ENCODE results near the gene ATP8A2.
A peak's percentile ranks its signal among the peaks of the same experiment; 100 is the strongest.
"Not testable (repeated sequence)": the region's sequence is repeated elsewhere in the genome, so short reads cannot be mapped to it uniquely, and the experiment has no call there.

ATP8A2 gene

DNA sequence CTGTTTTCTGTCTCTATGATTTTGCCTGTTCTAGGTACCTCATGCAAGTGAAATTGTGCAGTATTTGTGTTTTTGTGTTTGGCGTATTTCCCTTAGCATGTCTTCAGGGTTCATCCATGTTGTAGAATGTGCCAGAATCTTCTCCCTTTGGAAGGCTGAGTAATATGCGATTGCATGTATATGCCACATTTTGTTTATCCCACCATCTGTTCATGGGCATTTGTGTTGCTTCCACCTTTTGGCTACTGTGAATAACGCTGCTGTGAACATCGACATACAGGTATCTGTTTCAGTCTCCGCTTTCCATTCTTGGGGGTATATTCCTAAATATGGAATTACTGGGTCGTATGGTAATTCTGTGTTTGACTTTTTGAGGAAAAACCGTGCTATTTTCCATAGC, 190.0 kb downstream of the ATP8A2 start:
- DNase-seq (ENCODE audit: low read depth): no peak

DNA sequence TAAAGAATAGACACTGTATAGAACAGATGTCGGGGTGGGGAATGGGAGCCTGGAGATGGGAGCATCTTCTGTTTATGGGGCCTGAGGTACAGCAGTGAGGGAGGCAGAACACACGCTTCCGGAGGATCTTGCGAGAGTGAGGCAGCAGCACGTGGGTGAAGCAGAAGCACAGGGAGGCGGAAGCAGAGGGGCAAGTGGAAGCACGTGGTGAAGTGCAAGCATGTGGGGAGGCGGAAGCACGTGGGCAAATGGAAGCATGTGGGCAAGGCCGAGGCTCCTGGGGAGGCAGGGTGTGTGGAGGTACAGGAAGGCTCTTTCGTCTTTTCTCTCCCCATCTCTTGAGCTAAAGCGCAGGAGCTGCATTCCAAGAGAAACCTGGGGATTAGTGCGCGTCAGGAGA, 198.4 kb downstream of the ATP8A2 start:
- DNase-seq (ENCODE audit: low read depth): no peak

DNA sequence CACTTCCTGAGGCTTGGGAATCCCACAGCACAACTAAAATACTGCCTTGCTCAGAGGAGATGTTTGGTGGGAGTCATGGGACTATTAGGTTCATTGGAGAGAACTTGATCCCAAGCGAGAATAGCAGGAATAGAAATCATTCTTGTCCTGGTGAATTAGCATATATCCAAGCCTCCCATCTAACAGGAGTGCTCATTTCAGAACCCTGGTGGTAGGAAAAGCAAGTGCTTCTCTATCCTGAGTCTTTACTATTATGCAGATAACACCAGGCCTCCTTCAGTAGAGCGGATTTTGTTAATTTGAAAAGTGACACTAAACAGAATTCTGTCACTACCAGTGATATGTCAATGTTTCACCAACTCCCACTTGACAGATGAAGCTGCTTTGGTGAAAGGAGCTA, 199.5 kb downstream of the ATP8A2 start:
- no peak for DNase-seq (ENCODE audit: low read depth)

DNA sequence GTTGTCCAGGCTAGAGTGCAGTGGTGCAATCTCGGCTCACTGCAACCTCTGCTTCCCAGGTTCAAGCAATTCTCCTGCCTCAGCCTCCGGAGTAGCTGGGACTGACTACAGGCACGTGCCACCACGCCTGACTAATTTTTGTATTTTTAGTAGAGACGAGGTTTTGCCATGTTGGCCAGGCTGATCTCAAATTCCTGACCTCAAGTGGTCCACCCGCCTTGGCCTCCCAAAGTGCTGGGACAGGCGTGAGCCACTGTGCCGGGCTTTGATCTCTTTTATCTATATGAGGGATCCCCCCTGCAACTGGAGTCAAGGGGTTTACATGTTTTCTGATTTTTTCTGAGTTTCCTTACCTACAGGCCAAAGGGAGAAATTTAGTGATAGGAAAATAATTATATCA, 200.4 kb downstream of the ATP8A2 start:
- not testable (repeated sequence) for DNase-seq (ENCODE audit: low read depth)

DNA sequence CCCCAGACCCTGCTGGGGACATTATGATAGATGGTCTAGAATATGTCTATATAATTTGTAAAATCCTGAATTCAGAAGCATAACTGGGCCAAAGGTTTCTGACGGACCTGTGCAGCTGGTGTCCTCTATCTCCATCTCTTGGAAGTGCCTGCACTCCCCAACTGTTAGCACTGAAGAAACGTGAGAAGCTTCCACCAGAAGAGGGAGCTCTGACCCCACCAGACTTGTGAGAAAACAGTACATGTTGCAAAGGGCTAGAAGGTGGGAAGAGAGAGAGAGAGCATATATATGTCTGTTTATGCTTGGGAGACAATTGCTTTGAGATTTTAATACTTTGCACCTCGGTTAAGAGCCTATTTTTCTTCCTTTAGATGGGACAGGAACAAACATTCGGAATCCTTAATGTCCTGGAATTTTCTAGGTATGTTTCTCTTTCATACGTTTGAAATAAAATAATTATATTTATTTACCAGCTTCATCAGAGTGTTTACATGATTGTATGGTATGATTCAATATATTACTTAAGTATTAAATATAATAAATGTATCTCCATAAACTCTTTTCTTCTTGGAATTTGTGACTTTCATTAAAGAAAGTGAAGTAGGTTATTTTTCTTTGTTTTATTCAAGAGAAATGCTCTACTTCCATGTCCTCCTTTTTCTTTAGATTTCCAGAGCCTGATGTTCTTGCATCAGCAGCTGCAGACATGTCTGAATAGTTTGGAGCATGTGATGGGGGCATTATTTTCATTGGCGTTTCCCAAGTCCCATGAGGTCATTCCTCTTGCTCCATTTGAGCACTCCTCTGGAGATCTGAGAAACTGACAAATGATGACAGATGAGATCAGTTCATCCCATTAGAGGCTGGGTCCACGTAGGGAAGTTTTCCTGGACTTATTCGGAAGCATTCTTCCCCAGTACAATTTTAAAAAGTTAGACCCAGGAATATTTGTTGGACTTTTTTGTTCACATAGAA, 202.9 kb downstream of the ATP8A2 start:
- DNase-seq (ENCODE audit: low read depth): peak; percentile 76

DNA sequence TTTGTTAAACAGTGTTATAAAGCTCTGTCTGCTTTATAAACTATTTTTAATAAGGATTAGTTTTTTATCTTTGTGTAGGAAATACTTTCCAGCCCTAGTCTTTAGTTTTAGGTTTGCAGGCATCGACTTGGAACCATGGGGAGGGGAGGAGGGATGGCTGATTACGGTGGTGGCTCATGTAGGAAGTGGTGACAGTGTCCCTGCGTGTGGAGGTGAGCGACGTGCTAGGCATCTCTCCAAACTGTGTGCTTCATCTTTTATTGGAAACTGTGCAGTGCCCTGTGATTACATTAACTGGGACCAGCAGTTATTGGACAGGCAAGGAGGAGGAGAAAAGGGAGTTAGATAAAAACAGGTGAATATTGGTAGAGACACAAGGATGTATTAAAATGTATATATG, 203.8 kb downstream of the ATP8A2 start:
- no peak for DNase-seq (ENCODE audit: low read depth)

DNA sequence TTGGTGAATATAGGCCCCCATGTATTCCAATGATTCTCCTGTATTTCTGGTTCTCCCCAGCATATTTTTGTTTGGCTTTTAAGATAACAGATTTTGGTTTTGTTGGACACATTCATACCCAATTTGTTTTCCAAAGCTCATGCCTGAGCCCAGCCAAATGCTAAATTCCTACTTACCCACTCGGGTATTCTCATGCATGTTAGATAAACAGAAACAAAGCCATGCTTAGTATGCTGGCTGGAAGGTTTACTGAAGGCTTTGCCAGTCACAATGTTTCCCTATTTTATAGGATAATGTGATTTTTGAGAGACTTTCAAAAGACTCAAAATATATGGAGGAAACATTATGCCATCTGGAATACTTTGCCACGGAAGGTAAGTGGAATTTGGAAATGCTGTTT, 206.8 kb downstream of the ATP8A2 start:
- no peak for DNase-seq (ENCODE audit: low read depth)

DNA sequence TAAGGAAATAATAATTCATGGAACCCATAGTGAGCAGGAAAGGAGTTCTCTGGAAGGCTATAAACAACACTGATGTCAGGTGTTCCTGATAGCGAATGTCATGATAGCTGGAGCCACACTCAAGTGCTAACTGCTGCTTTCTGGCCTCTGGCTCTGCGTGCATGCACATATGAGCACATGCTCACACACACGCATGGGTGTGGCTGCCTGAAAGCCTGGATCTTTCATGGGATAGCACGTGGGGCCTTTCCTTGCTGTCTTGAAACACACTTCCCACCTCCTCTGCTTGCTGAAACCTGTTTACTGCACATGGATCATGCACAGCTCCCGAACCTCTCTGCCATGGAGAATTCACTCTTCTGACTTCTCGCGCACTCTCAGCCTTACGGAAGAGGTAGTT, 207.4 kb downstream of the ATP8A2 start:
- DNase-seq (ENCODE audit: low read depth): no peak

DNA sequence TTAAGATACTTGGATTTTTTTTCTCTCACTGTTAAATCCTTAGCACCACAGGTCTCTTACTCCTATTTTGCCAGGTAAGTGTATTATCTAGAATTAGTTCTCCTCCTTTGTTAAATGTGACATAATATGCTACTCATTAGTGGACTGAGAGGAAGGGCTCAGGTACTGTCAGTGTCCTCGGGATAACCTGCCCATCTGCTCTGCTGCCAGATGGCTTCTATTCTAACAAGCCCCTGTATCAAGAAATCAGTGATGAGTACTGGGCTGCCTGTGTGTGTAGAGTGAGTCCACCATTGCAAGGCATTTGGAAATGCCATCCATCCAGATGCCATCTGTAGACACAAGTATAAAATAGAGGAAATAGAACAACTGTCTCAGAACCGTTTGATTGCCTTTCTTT, 209.6 kb downstream of the ATP8A2 start:
- DNase-seq (ENCODE audit: low read depth): no peak

DNA sequence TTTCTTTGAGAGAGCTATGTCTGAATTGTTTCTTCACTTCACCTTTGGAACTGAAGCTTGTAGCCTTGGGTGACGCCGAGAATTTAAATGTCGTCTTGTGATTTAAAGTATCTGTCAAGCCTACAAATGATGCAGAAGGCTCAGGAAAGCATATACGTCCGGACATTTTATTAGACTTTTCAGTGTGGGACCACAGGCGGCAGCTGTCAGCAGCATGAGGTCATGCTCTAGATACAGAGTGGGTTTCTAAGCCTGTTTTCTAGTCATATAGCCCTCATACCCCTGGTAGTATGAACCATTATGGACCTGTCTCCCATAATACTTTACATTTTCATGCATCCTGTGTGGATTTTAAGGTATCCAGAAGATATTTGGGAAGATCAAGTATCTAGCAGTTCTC, 212.3 kb downstream of the ATP8A2 start:
- DNase-seq (ENCODE audit: low read depth): no peak

DNA sequence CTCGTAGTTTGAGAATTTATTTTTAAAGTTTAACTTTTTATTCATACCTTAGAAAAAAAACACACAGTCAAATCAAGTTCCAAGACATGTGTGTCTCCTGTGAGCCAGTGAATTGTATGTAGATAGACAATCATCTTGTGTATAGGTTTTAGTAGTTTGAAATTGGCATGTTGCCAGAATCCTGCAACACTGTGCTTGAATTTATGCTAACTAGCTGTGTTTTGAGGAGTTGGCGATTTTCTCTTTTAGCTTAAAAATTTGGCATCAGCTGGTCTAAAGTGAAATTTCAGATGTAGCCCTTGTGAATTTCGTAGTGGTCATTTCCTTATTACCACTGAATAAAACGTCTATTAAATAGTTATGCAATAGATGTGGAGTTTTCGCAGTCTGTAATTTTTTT, 213.2 kb downstream of the ATP8A2 start:
- no peak for DNase-seq (ENCODE audit: low read depth)

DNA sequence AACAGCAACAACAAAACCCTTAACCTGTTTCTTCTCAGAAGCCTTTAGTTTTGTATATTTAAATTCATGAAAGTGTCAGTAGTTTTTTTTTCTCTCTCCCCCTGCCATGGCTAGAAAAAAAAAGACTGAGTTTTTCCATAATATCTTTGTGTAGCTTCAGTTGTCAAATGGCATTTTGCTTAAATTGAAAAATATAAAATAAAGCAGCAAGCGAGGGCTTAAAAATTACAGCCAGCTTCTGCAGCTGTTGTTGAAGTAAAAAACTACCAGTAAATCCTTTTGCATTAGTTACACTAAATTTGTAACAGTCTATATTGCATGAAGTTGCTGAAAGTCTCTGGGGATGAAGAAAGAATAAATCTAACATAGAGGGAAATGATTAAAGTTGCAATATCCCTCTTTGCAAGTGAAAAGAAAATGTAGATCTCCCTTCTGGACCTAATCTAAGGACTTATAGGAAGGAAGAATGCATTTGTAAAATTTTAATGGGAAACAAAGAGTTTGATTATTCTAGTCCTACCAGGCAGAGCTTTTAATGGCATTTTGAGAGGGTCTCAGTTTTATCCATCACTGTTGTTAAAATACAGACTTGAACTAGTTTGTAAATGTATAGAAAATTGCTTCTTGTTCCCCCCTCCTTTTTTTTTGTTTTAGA, 215.7 kb downstream of the ATP8A2 start:
- no peak for DNase-seq (ENCODE audit: low read depth)

DNA sequence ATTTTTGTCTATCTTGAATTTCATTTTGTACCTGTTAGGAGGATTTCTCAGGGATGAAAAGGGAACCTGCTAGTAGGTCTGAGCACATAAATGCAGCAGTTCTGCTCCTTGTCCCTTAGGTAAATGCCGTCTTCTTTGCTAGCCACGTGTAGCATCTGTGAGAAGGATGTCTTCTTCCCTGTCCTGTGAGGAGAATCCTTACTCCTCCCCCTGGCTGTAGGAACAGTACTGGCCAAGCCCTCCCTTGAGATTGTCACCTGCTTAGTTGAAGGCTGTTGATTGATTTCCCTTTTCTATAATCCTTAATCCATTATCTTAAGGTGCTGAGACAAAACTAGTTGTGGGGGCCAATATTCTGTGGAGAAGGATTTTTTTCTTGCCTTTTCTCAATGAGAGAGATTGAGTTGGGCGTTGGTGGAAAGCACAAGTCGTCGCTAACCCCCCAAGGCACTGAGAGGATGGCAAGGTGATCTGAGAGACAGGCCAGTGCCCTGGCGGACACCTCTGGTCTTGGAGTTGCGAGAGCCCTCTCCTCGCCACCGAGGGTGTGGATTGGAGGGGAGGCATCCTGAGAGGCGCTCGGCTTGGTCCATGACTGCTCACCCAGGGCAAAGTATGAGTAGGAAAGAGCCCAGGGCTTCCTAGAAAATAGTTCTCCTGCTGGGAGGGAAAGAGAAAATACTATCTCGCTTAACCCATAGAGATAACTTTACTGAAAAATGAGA, 216.7 kb downstream of the ATP8A2 start:
- no peak for DNase-seq (ENCODE audit: low read depth)

DNA sequence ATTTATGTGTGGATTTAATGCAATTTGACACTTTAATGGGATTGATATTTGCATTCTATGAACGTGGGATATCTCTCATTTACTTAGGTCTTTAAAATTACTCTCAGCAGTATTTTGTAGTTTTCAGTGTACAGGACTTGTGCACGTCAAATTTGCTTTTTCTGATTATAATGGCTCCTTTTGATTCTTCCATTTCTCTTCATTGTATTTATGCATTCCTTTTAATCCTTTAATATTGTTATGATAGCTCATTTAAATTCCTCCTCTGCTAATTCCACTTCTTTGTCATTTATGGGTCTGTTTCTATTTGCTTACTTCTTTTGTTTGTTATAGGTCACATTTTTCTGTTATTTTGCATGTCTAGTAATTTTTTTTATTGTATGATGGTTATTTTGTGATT, 226.6 kb downstream of the ATP8A2 start:
- no peak for DNase-seq (ENCODE audit: low read depth)

DNA sequence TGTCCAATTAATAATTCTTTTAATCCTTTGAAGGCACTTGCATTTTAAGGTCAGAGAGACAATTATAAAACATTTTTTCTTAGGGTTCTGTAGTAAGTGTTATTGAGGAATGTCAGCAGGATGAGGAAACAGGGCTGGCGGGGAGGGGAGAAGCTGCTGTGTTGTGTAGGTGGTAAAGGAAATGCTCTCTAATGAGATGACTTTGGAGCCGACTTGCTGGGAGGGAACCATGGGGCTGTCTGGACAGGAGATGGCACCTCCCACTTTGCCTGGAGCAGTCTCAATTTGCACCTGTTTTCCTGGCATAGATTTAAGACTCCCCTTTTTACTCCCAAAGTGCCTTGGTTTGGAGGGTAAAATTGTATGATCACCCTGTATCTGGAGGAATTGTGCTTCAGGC, 230.4 kb downstream of the ATP8A2 start:
- no peak for DNase-seq (ENCODE audit: low read depth)

DNA sequence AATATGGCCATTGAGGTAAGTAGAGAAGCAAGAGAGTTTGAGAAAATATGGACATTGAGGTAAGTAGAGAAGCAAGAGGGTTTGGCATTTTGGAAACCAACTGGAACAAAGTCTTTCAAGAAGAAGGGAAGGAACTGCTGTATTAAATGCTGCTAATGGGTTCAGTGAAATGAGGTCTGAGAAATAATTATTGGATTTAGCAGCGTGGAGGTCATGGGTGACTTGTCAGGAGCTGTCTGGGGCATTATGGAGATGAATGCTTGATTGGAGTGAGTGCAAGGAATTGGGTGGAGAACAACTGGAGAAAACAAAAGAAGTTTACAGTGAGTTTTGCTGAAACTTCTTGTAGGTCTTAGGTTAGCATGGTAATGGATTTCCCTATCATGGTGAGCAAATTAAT, 232.3 kb downstream of the ATP8A2 start:
- DNase-seq (ENCODE audit: low read depth): no peak

DNA sequence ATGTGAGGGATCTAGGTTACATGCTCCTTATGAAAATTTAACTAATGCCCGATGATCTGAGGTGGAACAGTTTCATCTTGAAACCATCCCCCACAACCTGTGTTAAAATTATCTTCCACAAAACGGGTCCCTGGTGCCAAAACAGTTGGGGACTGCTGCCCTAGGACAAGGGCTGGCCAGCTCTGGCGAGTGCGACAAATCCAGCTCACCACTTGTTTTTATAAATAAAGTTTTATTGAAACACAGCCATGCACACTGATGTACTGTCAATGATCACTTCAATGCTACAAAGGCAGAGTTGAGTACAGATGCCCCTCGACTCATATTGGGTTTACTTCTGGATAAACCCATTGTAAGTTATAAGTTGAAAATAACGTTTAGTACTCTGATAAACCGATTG, 235.3 kb downstream of the ATP8A2 start:
- no peak for DNase-seq (ENCODE audit: low read depth)

DNA sequence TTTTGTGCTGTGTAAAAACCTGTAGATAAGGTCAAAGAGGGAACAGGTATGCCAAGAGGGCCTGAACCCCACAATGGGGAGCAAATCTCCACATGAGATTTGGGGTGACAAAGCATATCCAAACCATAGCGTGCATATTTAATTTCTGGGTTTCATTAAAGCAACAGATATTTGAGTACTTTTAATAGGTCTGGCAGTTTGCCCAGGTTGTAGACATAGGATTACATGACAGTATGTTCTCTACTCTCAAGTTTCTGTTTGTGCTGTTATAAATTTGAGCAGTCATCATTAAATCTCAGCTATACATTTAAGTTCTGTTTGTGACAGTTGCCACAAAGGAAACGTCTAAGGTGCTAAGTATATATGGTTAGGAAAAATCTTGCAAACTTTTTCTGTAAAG, 236.4 kb downstream of the ATP8A2 start:
- DNase-seq (ENCODE audit: low read depth): no peak

DNA sequence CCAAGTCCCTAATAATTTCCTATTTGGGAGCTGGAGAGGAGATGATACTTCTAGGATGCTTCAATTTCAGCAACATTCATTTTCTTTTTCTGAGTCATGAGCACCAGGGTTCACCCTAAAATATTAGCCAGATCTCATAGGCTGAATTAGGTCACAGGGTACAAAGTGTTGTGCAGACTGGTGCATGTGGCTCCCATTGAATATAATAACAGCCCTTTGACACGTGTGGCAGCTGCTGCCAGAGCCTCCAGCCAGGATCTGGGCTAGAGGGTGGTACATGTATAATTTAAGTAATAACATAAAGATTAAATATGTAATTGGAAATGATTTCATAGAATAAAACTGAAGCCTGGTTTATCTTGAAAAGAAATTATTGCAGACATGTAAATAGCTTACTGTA, 244.9 kb downstream of the ATP8A2 start:
- DNase-seq (ENCODE audit: low read depth): no peak

DNA sequence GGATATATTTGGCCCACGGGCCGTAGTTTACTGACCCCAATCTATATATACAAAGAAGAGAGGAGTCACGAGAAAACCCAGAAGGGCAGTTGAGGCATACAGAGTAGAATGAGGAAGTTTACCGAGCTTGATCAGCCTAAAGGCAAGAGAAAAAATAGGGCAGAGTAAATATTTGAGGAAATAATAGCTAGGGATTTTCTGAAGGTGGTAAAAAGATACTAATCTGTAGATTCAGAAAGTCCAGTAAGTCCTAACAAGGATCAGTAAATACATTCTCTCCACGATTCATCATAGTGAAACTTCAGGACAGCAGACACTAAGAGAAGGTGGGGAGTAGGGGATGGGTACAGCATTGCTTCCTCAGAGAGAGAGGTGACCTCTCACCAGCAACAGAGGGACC, 248.1 kb downstream of the ATP8A2 start:
- no peak for DNase-seq (ENCODE audit: low read depth)

DNA sequence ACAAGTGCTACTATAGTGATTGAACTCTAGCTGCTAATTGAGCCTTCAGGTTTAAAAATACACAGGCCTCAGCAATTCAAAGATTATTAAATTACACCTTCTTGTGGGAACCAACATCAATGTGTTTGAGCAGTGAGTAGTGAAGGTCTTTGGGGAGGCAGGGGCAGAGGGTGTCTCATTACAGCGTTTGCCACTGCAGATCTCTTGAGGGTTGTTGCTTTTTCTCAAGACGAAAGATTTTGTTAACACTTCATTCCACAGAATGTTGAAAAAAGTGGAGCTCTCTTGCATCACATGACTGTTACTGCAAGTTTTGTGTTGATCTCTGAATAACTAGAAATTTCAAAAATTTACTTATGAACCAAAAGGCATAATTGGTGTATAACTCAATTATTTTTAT, 253.6 kb downstream of the ATP8A2 start:
- no peak for DNase-seq (ENCODE audit: low read depth)

DNA sequence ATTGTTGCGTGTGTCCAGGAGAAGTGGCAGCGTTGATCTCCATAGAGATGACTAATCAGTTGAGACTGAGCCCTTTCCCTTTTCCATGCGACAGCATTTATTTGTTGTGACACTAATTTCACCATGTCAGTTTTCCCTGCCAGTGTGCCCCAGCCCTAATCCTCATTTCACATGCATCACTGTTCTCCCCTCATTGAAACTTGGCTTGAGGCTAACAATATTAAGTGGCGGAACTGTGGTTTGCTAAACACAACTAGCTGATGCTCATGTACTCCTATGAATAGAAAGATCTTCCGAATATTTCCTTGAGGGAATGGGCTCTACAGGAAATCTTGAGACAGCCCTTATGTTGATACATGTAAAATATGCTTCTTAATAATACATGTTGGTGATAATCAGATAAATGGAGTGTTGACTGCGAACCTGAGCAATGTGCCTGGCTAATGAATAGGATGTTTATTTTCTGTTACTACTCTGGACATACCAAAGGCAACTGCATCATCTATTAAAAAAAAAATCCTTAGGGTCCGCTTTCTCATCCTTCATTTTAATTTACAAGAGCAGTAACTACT, 258.6 kb downstream of the ATP8A2 start:
- no peak for DNase-seq (ENCODE audit: low read depth)

All from stromal cell of bone marrow (primary cell).